Neural cell (in vitro differentiated cells): ENCODE results near the gene PHLDA1.

Experiments used
- EP300 ChIP-seq: fragments of 450-650 bp; conservative IDR thresholded peaks from 2 replicates; pipeline ENCODE4 v1.6.1; 2014; ENCODE audit warnings: antibody characterized with exemption, mild to moderate bottlenecking, moderate library complexity; ENCODE audit not compliant: poor library complexity, severe bottlenecking
- POLR2AphosphoS5 ChIP-seq: IDR thresholded peaks from 2 replicates; pipeline ENCODE4 v1.6.1; 2012
- TAF1 ChIP-seq: IDR thresholded peaks from 2 replicates; pipeline ENCODE4 v1.6.1; 2012; ENCODE audit warnings: low read depth
- TF ChIP-seq, protein P1 (sequence below): fragments of 450-650 bp; IDR thresholded peaks from 2 replicates; pipeline ENCODE4 v1.5.1; 2014; ENCODE audit warnings: antibody characterized with exemption, mild to moderate bottlenecking, moderate library complexity; ENCODE audit not compliant: poor library complexity, severe bottlenecking
- TF ChIP-seq, protein P2 (sequence below): IDR thresholded peaks from 2 replicates; pipeline ENCODE4 v1.6.1; 2012; ENCODE audit warnings: borderline replicate concordance

DNA sequence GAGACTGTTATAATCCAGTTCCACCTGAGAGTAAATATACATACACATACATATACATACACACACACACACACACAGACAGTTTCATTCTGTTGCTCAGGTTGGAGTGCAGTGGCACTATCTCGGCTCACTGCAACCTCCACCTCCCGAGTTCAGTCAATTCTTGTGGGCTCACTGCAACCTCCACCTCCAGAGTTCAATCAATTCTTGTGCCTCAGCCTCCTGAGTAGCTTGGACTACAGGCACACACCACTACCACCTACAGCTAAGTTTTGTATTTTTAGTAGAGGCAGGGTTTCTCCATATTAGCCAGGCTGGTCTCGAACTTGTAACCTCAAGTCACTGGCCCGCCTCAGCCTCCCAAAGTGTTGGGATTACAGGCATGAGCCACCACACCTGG, 8.9 kb upstream of the PHLDA1 start:
- TF ChIP-seq, protein P1, sequence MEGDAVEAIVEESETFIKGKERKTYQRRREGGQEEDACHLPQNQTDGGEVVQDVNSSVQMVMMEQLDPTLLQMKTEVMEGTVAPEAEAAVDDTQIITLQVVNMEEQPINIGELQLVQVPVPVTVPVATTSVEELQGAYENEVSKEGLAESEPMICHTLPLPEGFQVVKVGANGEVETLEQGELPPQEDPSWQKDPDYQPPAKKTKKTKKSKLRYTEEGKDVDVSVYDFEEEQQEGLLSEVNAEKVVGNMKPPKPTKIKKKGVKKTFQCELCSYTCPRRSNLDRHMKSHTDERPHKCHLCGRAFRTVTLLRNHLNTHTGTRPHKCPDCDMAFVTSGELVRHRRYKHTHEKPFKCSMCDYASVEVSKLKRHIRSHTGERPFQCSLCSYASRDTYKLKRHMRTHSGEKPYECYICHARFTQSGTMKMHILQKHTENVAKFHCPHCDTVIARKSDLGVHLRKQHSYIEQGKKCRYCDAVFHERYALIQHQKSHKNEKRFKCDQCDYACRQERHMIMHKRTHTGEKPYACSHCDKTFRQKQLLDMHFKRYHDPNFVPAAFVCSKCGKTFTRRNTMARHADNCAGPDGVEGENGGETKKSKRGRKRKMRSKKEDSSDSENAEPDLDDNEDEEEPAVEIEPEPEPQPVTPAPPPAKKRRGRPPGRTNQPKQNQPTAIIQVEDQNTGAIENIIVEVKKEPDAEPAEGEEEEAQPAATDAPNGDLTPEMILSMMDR, result no peak
- TF ChIP-seq TAF1, result no peak
- TF ChIP-seq, protein P2, sequence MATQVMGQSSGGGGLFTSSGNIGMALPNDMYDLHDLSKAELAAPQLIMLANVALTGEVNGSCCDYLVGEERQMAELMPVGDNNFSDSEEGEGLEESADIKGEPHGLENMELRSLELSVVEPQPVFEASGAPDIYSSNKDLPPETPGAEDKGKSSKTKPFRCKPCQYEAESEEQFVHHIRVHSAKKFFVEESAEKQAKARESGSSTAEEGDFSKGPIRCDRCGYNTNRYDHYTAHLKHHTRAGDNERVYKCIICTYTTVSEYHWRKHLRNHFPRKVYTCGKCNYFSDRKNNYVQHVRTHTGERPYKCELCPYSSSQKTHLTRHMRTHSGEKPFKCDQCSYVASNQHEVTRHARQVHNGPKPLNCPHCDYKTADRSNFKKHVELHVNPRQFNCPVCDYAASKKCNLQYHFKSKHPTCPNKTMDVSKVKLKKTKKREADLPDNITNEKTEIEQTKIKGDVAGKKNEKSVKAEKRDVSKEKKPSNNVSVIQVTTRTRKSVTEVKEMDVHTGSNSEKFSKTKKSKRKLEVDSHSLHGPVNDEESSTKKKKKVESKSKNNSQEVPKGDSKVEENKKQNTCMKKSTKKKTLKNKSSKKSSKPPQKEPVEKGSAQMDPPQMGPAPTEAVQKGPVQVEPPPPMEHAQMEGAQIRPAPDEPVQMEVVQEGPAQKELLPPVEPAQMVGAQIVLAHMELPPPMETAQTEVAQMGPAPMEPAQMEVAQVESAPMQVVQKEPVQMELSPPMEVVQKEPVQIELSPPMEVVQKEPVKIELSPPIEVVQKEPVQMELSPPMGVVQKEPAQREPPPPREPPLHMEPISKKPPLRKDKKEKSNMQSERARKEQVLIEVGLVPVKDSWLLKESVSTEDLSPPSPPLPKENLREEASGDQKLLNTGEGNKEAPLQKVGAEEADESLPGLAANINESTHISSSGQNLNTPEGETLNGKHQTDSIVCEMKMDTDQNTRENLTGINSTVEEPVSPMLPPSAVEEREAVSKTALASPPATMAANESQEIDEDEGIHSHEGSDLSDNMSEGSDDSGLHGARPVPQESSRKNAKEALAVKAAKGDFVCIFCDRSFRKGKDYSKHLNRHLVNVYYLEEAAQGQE, result no peak
- no peak for TF ChIP-seq POLR2AphosphoS5
- no peak for TF ChIP-seq EP300
